ENCODE results near the gene REEP1. TPM values are rescaled to one million over a fixed set of nuclear protein-coding genes. Genes with fewer than 3 reads are reported as not detected.

Gene REEP1
- total RNA-seq (2022; extraction: Qiagen RNA extraction; ENCODE audit: low read depth): 0.55 to 0.62 TPM (median 0.61 TPM) in 5 replicates

GRCh38 chr2:86337244-86337835 is at the start of gene REEP1:
TSS of gene REEP1 (minus strand) at chr2:86337626. CDS start at chr2:86337510, 116 bp downstream.

GRCh38 chr2:86195055-86195807 is 142.2 kb downstream of the REEP1 start, which contains the start of gene IMMT:
TSS of gene IMMT (minus strand) at chr2:86195462. CDS start at chr2:86195382, 80 bp downstream.

Other genes starting within 250 kb of the REEP1 start
- gene POLR1A, start 231.7 kb downstream of the REEP1 start, total RNA-seq (2022; extraction: Qiagen RNA extraction; ENCODE audit: low read depth): 20.5 to 24.2 TPM (median 22.5 TPM) in 5 replicates
- gene PTCD3, start 231.4 kb downstream of the REEP1 start, total RNA-seq (2022; extraction: Qiagen RNA extraction; ENCODE audit: low read depth): 57.4 to 104 TPM (median 78.9 TPM) in 5 replicates
- gene IMMT, start 142.2 kb downstream of the REEP1 start, total RNA-seq (2022; extraction: Qiagen RNA extraction; ENCODE audit: low read depth): 103 to 117 TPM (median 110 TPM) in 5 replicates
- 67.6 to 105 TPM (median 74.5 TPM) in 5 replicates for gene MRPL35, start 138.2 kb downstream of the REEP1 start, total RNA-seq (2022; extraction: Qiagen RNA extraction; ENCODE audit: low read depth)
- gene KDM3A, start 103.7 kb upstream of the REEP1 start, total RNA-seq (2022; extraction: Qiagen RNA extraction; ENCODE audit: low read depth): 22.8 to 39.0 TPM (median 27.4 TPM) in 5 replicates
- 128 to 137 TPM (median 129 TPM) in 5 replicates for gene CHMP3, start 225.8 kb upstream of the REEP1 start, total RNA-seq (2022; extraction: Qiagen RNA extraction; ENCODE audit: low read depth)

Data from A549 treated with RU486 at 1 μM for 4 hours (cell line).